GM18867 (cell line): Measurements from ENCODE around the gene KIRREL3.

Experiments
- ATAC-seq: cut with Tn5 transposase; IDR thresholded peaks from one replicate; pipeline ENCODE4 v1.9.1; 2021; ENCODE audit warnings: mild to moderate bottlenecking, moderate library complexity; ENCODE audit not compliant: unreplicated experiment

The KIRREL3 gene

GRCh38 chr11:127000291-127000968 is at the start of gene KIRREL3:
Gene KIRREL3 (minus strand): TSS chr11:127000770.
- no peak for ATAC-seq

GRCh38 chr11:127050186-127050585 is 49.6 kb upstream of the KIRREL3 start:
- ATAC-seq, result no peak

GRCh38 chr11:127049486-127049885 is 48.9 kb upstream of the KIRREL3 start:
- ATAC-seq, result no peak

- ATAC-seq, result no peak
Observed at GRCh38 chr11:127044535-127044934, 44.0 kb upstream of the KIRREL3 start.

GRCh38 chr11:127042445-127042844 is 41.9 kb upstream of the KIRREL3 start:
- no peak for ATAC-seq

- ATAC-seq, result no peak
Observed at GRCh38 chr11:127039591-127039990, 39.0 kb upstream of the KIRREL3 start.

- ATAC-seq, result no peak
Observed at GRCh38 chr11:127037596-127037995, 37.0 kb upstream of the KIRREL3 start.

- ATAC-seq, result no peak
Observed at GRCh38 chr11:127037001-127037400, 36.4 kb upstream of the KIRREL3 start.

GRCh38 chr11:127035824-127036223 is 35.3 kb upstream of the KIRREL3 start:
- ATAC-seq, result no peak

- ATAC-seq, result no peak
Observed at GRCh38 chr11:127034973-127035372, 34.4 kb upstream of the KIRREL3 start.

GRCh38 chr11:127028648-127029047 is 28.1 kb upstream of the KIRREL3 start:
- ATAC-seq, result no peak

GRCh38 chr11:127027789-127028188 is 27.2 kb upstream of the KIRREL3 start:
- no peak for ATAC-seq

GRCh38 chr11:127027000-127027399 is 26.4 kb upstream of the KIRREL3 start:
- ATAC-seq, result no peak

GRCh38 chr11:127023991-127024390 is 23.4 kb upstream of the KIRREL3 start:
- no peak for ATAC-seq

- no peak for ATAC-seq
Observed at GRCh38 chr11:127018683-127019279, 18.2 kb upstream of the KIRREL3 start.

- no peak for ATAC-seq
Observed at GRCh38 chr11:127017482-127017881, 16.9 kb upstream of the KIRREL3 start.

GRCh38 chr11:127013550-127013949 is 13.0 kb upstream of the KIRREL3 start:
- no peak for ATAC-seq

GRCh38 chr11:127006311-127006710 is 5.7 kb upstream of the KIRREL3 start:
- ATAC-seq, result no peak

- ATAC-seq, result no peak
Observed at GRCh38 chr11:127003260-127003981, 2.9 kb upstream of the KIRREL3 start.

- no peak for ATAC-seq
Observed at GRCh38 chr11:127002669-127003259, 2.2 kb upstream of the KIRREL3 start.

- no peak for ATAC-seq
Observed at GRCh38 chr11:127000981-127001380, 411 bp upstream of the KIRREL3 start.

- no peak for ATAC-seq
Observed at GRCh38 chr11:126999366-126999765, 1.2 kb downstream of the KIRREL3 start.
